Iris pigment epithelial cell (primary cell): ENCODE measurements around the gene COX18.

Experiments
- DNase-seq: peaks from one replicate; pipeline ENCODE4 v3.0.0-alpha.2; 2011; ENCODE audit warnings: low read depth

Gene COX18, protein sequence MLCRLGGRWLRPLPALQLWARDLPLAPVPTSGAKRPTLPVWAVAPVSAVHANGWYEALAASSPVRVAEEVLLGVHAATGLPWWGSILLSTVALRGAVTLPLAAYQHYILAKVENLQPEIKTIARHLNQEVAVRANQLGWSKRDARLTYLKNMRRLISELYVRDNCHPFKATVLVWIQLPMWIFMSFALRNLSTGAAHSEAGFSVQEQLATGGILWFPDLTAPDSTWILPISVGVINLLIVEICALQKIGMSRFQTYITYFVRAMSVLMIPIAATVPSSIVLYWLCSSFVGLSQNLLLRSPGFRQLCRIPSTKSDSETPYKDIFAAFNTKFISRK

DNA sequence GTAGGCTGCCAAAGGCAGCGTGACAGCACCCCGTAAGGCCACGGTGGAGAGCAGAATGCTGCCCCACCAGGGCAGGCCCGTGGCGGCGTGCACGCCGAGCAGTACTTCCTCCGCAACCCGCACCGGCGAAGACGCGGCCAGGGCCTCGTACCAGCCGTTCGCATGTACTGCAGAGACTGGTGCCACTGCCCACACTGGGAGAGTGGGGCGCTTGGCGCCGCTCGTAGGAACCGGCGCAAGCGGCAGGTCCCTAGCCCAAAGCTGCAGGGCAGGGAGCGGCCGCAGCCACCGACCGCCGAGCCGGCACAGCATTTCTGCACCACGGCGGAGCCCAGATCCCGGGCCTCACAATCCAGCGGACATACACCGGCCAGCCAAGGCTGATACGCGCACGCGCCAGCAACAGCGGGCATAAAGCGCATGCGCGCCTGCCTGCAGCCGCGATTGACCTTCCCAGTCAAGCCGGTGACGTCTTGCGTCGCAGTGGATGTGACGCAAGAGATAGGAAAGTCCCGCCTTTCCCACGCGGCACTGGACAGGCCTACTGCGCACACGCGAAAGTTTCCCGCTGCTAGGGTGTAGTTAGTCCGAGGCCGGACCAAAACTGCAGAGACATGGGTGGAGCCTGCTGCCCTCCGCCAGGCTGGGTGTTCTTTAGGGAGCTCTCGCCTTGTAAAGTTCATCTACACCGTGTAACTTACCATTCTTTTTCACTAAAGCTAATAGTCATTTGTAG is at the start of gene COX18:
TSS of gene COX18 (minus strand) at position 379 of the 736 bp plus-strand sequence. CDS start at position 312, 67 bp downstream.
- peak; percentile 98 for DNase-seq

DNA sequence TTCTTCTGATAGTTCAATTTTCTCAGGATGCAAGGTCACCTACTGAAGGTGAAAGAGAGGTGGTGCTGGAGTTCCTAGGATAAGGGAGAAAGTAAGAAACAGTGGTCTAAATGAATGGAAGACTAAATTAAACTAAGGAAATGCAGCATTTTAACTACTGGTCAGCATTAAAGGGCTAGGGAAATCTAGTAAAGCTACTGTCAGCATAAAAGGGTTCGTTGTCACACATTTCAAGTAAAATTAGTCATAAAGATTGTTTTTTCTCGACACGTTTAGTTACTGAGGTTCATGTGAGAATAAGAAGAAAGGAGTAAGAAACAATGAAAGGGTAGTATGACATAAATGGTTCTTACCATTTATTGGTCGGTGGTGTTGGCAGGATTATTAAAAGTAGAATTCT is 40.0 kb upstream of the COX18 start:
- no peak for DNase-seq

DNA sequence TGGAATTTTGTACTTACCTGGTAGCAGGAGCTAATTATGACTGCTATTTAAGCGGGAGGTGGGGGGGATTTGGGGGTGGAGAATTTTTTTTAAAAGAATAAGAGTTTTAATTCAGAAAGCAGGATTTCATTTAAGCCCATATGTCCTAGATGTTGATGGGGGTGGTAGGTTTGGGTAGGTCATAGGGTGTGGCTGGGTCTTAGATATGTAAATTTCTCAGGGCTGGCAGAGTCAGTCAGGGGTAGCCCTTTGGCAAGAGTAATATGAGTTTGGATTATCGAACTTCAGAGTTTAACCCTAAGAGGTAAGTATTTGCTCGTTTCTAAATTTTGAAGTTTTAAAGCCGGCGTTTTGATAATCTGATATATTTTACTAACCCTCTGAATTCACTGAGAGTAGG is 35.2 kb upstream of the COX18 start:
- DNase-seq: no peak

DNA sequence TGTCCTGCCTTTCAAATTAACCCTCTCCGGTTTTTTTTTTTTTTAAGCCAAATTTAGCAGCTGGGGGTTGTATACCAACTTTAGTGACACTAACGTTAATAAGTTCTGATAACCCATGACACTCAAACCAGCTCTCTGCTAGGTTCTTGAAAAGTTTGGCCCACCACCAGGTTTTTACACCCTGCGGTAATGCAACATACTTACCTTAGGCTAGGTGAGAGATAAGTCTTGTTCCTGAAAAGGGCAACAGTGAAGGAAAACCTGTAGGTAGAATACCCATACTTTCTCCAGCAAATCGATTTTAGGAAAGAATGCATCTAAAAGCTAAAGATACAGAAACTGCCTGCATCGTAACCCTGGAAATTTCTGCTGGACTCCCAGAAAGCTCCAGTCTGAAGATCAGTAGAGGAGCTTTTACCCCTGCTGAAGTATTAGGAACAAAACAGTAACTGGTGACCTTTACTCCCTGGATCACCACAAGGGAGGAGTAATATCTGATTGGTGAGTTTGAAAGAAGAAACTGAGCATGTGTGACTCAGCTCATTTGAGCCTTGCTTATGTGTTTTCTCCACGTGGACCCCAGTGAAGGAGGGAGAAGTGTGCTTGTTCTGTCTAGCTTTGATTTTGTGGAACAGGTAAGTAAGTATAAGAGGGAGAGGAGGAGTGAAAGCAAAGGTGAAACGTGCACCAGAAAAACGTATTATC is 34.4 kb upstream of the COX18 start:
- peak; percentile 30 for DNase-seq

DNA sequence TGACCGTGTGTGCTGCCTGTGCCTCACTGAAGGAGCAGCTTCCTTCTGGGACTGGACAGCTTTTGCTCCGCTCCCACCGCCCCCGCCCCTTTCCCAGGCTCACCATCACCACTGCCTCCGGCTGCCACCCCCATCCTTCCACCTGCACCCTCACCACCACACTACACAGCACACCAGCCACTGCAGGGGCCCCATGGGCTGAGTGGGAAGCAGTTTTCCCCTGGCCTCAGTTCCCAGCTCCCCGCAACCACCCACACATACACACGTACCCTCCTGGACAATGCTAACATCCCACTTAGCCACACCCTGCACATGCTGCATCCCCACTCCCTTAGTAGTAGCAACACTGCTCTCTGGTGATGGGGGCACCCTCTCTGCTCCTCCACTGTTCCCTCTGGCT is 29.6 kb upstream of the COX18 start:
- DNase-seq: no peak

DNA sequence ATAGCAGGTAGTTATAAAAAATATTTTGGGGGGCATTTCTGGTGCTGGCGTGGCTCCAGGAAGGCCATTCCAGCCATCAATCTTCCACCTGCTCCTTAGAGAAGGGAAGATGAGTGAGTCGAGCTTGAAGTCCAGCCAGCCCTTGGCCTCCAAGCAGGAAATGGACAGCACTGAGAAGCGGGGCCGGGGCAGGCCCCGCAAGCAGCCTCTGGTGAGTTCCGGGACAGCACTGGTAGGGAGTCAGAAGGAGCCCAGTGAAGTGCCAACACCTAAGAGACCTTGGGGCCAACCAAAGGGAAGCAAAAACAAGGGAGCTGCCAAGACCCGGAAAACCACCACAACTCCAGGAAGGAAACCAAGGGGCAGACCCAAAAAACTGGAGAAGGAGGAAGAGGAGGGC is 29.2 kb upstream of the COX18 start:
- no peak for DNase-seq

DNA sequence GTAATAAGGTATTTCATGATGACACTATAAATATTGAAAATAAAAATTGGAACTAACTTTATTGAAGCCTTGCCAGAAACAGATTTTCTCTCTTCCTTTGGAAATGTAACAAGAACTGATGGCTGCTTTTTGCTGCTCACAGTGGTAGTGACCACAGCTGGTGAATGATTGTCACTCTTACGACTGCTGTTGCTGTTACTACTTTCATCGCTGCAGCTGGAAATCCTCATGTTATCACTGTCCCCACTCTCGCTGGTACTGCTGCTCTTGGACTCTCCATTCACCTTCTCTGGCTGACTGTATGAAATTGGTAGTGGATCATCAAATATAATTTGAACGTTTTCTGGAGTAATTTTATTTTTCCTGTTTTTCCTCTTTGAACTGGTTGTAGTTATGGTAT is 28.5 kb upstream of the COX18 start:
- DNase-seq: no peak

DNA sequence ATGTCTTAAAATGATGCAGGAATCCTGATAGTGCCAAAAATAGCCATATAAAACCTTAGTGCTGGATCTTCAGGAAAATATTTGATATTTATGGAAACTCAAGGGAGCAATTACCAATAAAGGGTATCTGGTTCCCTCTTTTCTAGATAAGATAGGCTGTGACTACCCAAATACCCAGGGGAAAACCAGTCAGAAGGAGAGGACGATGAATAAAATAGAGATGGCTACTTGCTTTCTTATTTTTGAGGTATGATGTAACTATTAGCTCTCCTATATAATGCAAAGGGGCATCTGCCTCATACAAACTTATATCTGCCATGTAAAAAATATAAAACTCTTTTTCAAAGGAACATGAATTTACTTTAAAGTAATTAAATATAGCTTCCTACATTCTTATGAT is 23.4 kb upstream of the COX18 start:
- DNase-seq: no peak

DNA sequence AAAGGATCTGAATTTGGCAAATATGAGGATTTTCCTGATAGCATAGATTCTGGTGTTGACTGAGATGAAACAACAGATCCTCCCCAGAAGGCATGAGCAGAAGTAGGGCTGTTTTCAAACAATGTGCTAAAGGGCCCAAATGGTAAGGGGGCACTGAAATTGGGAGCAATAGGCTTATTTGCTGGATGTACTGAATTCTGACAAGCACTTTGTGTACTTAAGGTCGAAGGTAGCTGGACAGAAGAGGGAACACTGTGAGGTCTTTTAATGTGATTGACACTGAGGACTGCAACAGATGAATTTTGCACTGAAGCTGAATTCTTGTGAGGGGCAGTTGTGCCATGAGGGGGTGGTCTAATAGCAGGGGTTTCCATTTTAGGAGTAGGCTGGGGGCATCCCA is 21.2 kb upstream of the COX18 start:
- no peak for DNase-seq

DNA sequence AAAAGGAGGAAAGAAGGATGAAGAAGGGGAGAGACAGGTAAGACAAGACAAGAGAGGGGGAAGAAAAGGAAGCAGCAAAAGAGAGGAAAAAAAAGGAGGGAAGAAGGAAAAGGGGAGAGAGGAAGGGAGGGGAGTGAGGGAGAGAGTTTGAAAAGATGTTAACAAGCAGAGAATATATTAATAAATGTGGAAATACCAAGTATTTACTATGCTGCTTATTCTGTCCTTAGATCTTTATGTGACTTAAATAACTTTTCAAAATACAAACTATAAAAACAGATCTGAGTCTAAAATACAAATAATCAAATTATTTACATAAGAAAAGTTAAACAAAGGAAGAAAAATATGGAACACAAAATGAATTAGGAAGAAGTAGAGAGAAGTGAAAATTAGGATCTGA is 18.4 kb upstream of the COX18 start:
- DNase-seq: no peak

DNA sequence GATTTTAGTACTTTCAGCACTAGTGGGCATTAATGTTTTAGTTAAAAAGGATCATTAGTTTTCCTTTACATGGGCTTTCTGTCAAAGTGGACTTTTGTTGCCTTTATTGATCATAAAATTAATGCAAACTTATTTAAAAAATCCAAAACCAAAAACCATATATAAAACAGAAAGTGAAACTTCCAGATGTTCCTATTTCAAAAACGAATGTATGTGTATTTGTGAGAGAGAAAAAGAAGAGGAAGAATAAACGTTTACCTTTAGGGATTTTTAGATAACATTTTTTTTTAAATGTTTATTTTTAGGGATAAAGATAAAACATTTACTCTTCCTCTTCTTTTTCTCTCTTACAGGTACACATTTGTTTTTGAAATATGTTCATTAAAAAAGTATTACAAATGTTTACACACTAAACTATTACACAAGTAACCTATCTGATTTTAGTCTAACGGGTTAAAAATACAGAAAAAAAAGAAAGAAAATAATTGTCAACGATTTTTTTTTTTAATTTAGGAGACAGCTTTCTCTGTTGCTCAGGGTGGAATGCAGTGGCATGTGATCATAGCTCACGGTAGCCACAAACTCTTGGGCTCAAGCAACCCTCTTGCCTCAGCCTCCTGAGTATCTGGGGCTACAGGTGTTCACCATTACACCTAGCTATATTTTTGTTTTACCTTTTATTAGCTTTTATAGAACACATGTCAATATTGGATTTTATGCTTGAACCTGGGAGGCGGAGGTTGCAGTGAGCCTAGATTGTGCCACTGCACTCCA is 16.8 kb upstream of the COX18 start:
- no peak for DNase-seq

DNA sequence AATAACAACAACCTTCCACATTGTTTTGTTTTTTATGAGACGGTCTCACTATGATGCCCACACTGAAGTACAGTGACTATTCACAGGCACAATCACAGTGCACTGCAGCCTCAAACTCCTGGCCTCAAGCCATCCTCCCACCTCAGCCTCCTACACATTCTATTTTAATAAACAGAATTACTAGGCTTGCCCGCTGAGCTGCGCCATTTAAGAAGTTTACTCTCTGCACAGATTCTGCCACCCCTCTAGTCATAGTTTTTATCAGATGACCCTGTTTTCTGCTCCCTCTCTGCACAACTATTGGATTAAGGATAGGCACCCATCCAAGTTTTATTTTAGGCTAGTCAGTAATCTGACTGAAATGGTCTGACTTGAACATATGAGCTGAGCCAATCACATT is 11.3 kb upstream of the COX18 start:
- DNase-seq: peak; percentile 25

DNA sequence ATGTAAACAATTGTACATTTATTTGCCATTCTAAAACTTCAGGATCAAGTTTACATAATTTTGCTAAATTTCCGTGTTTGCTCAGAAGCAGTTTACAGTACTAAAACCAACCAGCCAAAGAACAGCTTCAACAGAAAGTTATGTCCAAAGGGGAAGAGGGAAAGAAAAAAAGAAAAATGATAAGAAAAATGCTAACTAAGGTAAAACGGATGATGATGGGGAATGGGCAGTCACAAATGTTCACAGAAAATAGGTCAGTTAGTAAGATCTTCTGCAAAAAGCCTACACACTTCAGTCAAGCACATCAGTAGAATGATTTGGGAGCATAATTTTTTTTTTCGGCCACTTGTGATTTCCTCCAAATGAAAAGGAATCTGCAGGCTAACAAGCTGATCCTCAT is 6.3 kb upstream of the COX18 start:
- no peak for DNase-seq

DNA sequence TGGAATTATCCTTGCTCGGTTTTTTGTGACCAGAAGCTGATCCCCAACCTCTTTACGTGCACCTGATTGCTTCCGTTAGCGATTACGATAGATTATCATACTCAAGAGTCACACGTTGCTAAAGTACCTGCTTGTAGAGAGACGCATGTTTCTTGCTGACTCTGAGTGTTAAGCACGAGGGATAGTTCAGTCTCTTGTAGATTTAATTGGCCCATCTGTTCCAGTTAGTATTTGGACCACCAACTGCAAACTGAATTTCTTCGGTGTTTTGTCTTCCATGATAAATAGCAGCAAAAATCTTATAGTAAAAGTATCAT is 516 bp upstream of the COX18 start:
- peak; percentile 21 for DNase-seq

DNA sequence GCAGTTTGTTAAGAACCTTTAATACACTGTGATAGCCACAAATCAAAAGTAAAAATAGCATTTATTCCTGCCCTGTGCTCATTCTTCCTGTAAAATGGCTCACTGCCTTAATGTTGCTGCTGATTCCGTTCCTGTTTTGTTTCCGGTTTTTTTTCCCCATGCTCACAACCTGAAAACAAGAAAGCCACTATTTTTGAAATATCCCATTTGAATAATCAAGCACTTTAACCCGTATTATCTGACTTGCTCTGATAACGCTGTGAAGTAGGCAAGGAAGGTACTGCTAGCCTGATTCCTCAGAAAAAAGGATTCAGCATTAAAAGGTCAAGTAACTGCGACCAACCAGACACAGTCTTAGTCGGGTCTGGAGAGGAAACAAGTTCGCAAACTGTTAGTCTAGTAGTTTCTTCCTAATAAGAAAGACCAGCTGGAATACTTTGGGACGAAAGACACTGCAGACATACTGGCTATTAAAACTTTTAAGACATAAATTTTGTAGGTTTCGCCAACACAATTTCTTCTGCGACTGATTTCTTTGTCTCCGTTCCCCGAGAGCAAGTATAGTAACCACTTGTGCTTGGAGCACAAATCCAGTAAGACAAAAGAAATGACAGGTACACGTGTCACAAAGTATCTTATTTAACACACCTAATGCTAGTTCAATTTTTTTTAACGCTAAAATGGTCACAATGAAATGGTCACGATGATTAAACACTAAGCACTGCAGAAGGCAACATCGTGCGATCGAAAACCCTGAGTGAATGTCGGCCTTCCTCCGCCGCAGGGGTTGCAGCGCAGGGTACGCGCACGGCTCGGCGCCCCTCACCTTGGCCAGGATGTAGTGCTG is 802 bp downstream of the COX18 start:
- peak; percentile 48 for DNase-seq

DNA sequence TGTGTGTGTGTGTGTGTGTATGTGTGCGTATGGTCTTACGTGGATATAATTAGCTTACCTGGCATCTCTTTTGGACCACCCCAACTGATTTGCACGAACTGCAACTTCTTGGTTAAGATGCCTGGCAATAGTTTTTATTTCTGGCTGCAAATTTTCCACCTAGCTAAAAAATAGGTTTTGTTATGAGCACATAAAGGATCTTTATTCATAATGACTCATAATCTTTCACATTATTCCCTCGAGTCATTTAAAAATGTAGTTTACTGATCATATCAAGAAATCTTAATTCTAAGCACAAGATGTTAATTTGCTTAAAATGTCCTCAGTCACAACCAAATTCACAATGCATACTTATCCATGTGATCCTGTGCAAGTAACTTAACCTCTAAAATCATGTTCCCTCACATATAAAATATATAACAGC is 1.5 kb downstream of the COX18 start:
- peak; percentile 21 for DNase-seq

DNA sequence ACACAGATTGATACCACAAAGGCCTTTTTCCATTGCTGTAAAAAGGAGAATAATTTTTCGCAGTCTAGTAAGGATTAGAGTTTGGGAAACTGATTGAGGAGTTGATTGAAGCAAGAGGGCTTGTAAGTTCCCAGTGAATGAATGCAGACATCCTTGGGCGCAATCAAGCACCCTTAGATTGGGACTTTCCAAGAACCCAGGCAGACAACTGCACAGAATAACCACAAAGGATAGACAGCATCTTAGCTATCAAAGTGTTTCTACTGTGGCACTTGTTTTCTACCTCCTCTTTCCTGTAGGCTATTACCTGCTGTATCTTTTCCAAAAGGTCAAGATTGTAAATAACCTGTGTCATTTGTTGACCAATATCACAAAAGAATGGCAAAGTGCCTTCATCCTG is 2.6 kb downstream of the COX18 start:
- DNase-seq: no peak

DNA sequence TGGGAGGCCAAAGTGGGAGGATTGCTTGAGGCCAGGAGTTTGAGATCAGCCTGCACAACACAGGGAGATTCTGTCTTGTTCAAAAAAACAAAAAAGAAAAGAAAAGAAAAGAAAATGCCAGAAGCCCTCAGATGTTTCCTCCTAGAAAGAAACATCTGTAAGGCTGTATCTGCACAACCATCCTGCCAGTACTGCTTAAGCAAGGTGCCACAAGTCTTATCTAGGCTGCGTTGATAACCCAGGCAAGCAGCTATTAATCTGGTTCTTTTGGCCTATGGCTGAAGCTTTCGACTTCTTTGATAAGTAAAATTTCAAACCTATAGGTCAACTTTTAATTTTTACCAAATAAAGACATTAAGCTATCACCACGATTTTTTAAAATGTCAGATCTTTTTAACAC is 3.1 kb downstream of the COX18 start:
- no peak for DNase-seq

DNA sequence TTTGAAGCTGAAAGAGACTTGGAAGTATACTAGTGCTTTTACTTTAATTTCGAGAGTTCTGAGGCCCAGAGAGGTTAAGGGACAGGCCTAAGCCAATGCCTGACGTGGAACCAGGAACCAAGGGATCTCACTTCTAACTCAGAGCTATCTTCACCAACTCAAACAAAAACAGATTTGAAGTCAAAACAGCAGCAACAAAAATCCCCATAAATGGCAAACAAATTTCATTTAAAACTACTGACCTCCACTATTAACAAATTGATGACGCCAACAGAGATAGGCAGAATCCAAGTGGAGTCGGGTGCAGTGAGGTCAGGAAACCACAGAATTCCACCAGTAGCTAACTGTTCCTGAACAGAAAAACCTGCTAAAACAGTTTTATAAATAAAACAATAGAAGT is 5.0 kb downstream of the COX18 start:
- DNase-seq: no peak

DNA sequence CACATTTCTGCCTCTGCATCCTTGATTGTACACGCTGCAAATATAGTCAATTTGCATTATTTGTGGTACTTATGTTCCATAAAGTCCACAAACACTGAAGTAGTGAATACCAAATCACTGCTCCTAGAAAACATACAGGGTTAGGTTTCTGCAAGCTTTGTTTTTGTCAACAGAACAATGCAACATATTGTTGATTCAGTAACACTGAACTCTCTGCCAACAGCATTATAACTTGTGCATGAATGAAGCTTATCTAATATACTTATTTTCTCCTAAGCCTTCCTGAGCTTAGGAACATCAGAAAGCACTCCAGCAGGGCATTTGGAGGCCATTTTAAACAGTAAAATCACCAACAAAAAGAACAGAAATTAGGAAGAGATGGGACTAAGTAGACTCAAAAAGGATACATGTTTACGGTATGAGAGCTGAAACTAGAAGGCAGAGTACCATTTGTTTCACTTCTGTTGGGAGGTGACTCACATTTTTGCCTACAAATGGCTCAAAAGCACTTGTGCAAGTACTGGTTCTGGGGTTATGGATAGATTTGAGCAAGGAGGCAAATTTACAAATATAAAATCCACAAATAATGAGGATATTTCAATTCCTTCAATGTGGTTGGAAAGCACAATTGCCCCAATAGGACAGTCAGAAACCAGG is 14.1 kb downstream of the COX18 start:
- DNase-seq: peak; percentile 39

DNA sequence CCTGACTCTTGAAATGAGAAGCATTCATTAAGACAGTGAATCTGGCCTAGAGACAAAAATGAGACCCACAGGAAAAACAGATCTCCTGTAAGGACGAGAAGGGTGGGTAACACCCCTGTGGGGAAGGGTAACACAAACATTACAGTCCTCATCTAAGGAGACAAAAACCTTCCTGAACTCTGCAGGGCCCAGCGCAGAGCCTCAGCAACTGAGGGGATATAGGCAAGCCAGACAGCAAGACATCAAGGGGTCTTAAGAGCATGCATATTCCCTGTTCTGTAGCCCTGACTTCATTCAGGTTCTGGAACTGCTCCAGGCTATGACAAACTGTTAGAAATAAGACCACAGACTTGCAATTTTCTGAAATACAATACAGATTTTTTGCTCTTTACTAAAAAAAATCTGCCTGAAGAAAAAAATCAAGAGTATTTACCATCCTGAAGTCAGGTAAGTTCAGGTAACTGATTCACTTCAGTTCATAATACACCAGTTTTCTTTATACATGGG is 15.5 kb downstream of the COX18 start:
- peak; percentile 71 for DNase-seq
